RWPE2 (cell line): ENCODE results near the gene CCND2.

ENCODE experiments used
- ATAC-seq: fragments of 200-7000 bp; cut with Tn5 transposase; 3 replicates; pipeline ENCODE4 v1.9.1; 2021; ENCODE audit warnings: low read depth
- DNase-seq: peaks from one replicate; pipeline ENCODE4 v3.0.0-alpha.2; 2020; ENCODE audit warnings: low spot score
- H3K27ac ChIP-seq: fragments of 450-650 bp; 2 replicates; pipeline ENCODE4 v1.5.1; 2017; ENCODE audit warnings: mild to moderate bottlenecking; ENCODE audit not compliant: poor library complexity, severe bottlenecking
- H3K27me3 ChIP-seq: fragments of 250-450 bp; sonication (Bioruptor Pico); 2 replicates; pipeline ENCODE4 v1.5.1; 2021; ENCODE audit warnings: mild to moderate bottlenecking, moderate library complexity; ENCODE audit not compliant: insufficient read depth, poor library complexity, severe bottlenecking
- H3K36me3 ChIP-seq: fragments of 250-450 bp; sonication (Bioruptor Pico); 2 replicates; pipeline ENCODE4 v1.5.1; 2020; ENCODE audit warnings: low read depth, mild to moderate bottlenecking, moderate library complexity
- H3K4me1 ChIP-seq: fragments of 250-450 bp; sonication (Bioruptor Pico); 2 replicates; pipeline ENCODE4 v1.5.1; 2021; ENCODE audit warnings: mild to moderate bottlenecking, moderate library complexity; ENCODE audit not compliant: insufficient read depth, poor library complexity, severe bottlenecking
- H3K4me3 ChIP-seq: fragments of 250-450 bp; sonication (Bioruptor Pico); 2 replicates; pipeline ENCODE4 v1.5.1; 2021; ENCODE audit warnings: mild to moderate bottlenecking, moderate library complexity; ENCODE audit not compliant: severe bottlenecking
- H3K9me3 ChIP-seq: fragments of 250-450 bp; sonication (Bioruptor Pico); 2 replicates; pipeline ENCODE4 v1.5.1; 2021; ENCODE audit warnings: mild to moderate bottlenecking, moderate library complexity; ENCODE audit not compliant: severe bottlenecking
- TF ChIP-seq, protein P1 (sequence below): fragments of 450-650 bp; IDR thresholded peaks from one replicate; pipeline ENCODE4 v1.5.1; 2017; ENCODE audit warnings: mild to moderate bottlenecking, moderate library complexity; ENCODE audit not compliant: poor library complexity, severe bottlenecking

The CCND2 gene

DNA sequence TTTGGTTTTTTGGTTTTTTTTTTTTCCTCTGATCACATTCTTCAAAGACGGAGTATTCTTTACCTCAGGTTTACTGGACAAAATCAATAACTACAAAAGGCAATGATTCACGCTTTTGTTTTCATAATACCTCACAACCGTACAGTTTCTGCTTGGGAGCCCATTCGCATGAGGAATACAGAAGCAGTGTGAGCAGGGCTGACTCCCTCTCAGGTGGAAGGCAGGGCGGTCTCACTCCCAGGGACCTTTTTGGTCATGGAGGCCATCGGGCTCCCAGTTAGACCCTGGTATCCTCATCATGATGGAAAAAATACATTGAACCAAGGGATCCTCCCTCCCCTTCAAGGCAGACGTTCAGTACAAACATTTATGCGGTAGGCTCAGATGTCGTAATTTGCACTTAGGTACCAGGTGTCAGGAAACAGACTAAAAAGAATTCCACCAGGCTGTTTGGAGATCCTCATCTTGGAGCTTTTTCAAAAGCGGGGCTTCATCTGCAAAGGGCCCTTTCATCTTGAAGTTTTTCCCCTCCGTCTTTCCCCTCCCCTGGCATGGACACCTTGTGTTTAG is 28.5 kb downstream of the CCND2 start:
- Histone ChIP-seq H3K4me1 (no peaks in the 10 kb centered on the region), H3K27ac (peak overlapping the region; percentile 7), H3K36me3 (peaks cover 95% of the 10 kb centered on the region), H3K9me3 (no peaks in the 10 kb centered on the region), H3K4me3 (no peak overlapping the region), H3K27me3 (no peaks in the 10 kb centered on the region)
- ATAC-seq (no peak), DNase-seq (no peak)
- TF ChIP-seq, protein P1, sequence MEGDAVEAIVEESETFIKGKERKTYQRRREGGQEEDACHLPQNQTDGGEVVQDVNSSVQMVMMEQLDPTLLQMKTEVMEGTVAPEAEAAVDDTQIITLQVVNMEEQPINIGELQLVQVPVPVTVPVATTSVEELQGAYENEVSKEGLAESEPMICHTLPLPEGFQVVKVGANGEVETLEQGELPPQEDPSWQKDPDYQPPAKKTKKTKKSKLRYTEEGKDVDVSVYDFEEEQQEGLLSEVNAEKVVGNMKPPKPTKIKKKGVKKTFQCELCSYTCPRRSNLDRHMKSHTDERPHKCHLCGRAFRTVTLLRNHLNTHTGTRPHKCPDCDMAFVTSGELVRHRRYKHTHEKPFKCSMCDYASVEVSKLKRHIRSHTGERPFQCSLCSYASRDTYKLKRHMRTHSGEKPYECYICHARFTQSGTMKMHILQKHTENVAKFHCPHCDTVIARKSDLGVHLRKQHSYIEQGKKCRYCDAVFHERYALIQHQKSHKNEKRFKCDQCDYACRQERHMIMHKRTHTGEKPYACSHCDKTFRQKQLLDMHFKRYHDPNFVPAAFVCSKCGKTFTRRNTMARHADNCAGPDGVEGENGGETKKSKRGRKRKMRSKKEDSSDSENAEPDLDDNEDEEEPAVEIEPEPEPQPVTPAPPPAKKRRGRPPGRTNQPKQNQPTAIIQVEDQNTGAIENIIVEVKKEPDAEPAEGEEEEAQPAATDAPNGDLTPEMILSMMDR = no peak

DNA sequence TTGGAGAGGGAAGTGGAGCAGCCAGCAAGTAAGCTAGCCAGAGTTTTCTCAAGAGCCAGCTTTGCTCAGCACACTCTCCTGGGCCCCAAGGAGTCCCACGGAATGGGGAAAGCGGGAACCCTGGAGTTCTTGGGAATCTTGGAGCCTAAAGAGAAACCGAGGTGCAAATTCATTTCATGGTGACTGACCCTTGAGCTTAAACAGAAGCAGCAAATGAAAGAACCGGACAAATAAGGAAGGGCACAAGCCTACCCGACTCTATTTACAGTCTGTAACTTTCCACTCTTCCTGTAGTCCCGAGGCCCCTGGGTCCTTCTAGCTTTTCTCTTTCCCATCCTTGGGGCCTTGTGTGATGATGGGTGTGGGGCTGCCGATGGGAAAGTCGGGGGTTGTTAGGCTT is 29.3 kb downstream of the CCND2 start:
- no peak for DNase-seq
- Histone ChIP-seq H3K4me3 (no peak overlapping the region), H3K4me1 (peaks cover 3% of the 10 kb centered on the region), H3K27me3 (no peaks in the 10 kb centered on the region), H3K9me3 (no peaks in the 10 kb centered on the region), H3K36me3 (peaks cover 91% of the 10 kb centered on the region), H3K27ac (peak overlapping the region; percentile 7)
- TF ChIP-seq, protein P1 = no peak
- no peak for ATAC-seq

DNA sequence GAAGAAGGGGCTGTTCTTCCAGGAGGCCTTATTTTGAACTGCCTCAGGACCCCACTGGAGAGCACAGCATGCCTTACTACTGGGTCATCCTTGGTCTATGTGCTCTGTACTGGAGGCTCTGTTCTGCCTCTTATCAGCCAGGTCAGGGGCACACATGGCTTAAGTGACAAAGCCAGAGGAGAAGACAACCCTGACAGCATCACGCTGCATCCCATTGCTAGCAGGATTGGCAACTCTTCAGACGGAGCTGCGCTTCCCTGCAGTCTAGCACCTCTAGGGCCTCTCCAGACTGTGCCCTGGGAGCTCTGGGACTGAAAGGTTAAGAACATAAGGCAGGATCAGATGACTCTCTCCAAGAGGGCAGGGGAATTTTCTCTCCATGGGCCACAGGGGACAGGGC is 30.2 kb downstream of the CCND2 start:
- Histone ChIP-seq H3K36me3 (peaks cover 90% of the 10 kb centered on the region), H3K27me3 (no peaks in the 10 kb centered on the region)
- no peak for DNase-seq

DNA sequence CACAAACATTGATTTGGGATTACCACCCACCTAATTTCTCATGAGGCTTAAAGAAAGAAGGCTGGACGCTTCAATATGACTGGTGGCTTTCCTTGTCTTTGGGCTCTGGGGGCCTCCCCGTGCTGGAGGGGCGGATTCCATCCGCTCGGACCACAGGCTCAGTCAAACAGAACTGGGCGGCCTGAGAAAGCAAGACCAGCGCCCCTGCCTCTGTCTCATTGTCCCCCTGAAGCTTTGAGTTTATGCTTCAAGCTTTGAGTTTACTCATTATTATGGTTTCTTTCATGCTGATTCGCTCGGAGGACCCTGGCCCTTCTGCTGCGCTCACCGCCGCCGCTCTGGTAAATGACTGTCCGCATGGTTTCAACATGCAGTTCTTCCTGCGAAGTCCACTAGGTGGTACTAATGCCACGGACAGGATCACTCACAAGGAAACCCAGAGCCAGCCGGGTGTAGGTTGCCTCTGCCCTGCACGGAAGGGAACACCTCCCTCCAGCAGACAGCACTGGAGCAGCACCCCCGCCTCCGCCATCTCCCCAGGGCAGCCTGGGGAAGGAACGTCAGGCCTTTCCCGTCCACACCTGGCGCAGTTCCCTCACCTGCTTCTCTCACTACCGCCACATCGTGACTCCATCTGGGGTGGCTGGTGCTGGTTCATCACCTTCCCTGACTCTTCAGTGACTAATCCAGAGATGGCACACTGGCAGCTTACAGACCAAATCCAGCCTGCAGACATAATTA is 34.2 kb downstream of the CCND2 start:
- DNase-seq (peak; percentile 97), ATAC-seq (peak; percentile 89)
- no peaks in the 10 kb centered on the region for H3K9me3 ChIP-seq
- H3K4me1 ChIP-seq = peaks cover 14% of the 10 kb centered on the region
- no peak overlapping the region for H3K4me3 ChIP-seq
- peak overlapping the region; percentile 58 for H3K27ac ChIP-seq
- TF ChIP-seq, protein P1 = peak; percentile 87
- no peaks in the 10 kb centered on the region for H3K27me3 ChIP-seq
- H3K36me3 ChIP-seq = peaks cover 85% of the 10 kb centered on the region

More for the DNA sequence above, 30.2 kb downstream of the CCND2 start:
- ATAC-seq = no peak
- Histone ChIP-seq H3K9me3 (no peaks in the 10 kb centered on the region), H3K4me3 (no peak overlapping the region), H3K27ac (peak overlapping the region; percentile 7), H3K4me1 (peaks cover 11% of the 10 kb centered on the region)
- TF ChIP-seq, protein P1 = no peak
